HG03442 (cell line): ENCODE results near the gene PINLYP.
"Not testable (repeated sequence)": the region's sequence is repeated elsewhere in the genome, so short reads cannot be mapped to it uniquely, and the experiment has no call there.

Experiments used
- ATAC-seq: cut with Tn5 transposase; IDR thresholded peaks from one replicate; pipeline ENCODE4 v1.9.1; 2021; ENCODE audit warnings: mild to moderate bottlenecking, moderate library complexity; ENCODE audit not compliant: unreplicated experiment

Gene PINLYP

GRCh38 chr19:43600326-43600725, 24.7 kb downstream of the PINLYP start:
- not testable (repeated sequence) for ATAC-seq

DNA sequence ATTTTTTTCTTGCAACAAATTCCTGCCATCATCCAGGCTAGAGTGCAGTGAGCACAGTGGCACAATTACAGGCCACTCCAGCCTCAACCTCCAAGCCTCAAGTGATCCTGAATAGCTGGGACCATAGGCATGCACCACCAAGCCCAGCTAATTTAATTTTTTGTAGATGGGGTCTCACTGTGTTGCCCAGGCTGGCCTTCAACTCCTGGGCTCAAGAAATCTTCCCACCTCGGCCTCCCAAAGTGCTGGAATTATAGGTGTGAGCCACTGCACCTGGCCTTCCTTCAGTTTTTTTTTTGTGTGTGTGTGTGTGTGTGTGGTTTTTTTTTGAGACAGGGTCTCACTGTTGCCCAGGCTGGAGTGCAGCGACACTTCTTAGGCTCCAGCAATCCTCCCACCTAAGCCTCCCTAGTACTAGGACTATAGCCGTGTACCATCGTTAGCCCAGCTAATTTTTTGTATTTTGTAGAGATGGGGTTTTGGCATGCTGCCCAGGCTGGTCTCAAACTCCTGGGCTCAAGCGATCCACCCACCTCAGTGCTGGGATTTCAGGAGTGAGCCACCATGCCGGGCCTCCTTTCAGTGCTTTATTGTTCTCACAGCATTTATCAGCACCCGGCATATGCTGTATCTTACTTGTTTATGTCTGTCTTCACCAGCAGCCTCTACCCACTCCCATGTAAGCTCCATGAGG, 30.4 kb downstream of the PINLYP start:
- ATAC-seq, result no peak

GRCh38 chr19:43606569-43607229, 31.1 kb downstream of the PINLYP start:
- no peak for ATAC-seq

DNA sequence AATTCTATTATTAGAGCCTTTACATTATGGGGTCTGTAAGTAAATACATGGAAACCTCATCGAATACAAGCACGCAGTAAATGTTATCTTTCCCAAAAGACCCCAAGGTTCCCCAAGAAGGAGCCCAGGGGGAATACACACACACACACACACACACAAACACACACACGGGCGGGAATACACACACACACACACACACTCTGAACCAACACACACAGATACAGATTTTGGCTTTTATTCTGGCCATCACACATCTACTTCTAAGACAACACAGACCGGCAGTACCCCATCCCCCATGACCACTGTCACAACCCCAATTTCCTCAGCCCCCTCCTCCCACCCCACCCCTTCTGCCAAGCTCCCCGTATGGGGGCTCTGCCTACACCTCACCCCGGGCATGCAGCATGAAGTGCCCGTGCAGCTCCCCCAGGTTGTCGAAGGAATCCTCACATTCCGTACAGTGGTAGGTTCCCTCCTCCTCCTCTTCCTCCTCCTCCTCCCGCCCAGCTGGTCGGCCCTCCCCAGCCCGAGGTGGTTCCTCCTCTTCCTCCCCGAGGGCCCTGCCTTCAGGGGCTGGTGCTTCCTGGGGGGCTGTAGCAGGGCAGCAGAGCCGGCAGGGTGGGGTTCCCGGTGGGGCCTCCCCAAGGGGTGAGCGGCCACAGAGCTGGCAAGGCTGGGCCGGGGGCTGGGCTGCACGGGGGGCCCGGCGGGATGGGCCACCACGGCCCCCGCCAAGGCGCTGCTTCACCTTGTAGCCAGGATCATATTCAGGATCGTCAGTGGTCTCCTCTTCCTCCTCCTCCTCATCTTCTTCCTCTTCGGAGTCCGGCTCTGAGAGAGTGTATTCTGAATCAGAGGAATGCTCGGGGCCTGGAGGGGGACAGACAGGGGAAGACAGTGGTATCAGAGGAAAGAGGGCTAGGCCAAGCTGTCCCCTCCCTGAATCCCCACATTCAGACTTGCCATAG, 31.9 kb downstream of the PINLYP start:
- ATAC-seq, result no peak

DNA sequence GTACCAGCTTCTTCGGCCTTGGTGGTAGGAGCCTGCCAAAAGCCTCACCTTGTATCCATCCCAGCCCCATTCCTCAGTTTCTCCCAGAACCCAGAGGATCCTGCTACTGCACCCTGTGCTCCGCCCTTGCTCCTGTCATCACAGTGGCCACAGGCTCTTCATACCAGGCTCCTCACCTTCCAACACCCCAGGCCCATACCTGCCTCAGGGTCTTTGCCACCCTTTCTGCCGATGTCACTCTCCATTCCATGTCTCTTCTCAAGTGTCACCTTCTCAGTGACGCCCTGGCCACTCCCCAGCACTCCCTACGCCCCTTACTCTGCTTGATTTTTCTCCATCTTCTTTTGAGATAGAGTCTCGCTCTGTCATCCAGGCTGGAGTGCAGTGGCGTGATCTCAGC, 34.3 kb downstream of the PINLYP start:
- ATAC-seq, result no peak

- no peak for ATAC-seq
These were observed 34.9 kb downstream of the PINLYP start for GRCh38 chr19:43610493-43610892.

DNA sequence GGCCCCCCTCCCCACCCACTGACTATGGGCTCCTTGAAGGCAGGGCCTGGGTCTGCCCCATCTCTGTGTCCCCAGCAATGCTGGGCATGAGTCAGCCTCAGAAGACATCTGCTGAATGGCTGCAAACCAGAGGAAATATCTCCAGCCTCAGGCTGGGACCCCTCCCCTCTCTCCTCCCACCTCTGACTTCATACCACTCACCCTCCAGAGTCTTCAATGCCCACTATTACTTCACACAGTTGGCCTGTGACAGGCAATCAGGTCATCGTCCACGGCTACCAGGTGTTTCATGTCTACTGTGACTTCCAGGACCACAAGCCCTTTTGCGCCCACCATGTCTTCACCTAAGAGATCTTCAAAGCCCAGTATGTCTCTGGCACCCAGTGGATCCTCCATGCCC, 36.2 kb downstream of the PINLYP start, which contains the start of gene SRRM5:
Gene SRRM5, plus strand, starts transcription at position 301 of the 400 bp plus-strand sequence. Its CDS starts 34 bp downstream, at position 335.
- ATAC-seq, result no peak

DNA sequence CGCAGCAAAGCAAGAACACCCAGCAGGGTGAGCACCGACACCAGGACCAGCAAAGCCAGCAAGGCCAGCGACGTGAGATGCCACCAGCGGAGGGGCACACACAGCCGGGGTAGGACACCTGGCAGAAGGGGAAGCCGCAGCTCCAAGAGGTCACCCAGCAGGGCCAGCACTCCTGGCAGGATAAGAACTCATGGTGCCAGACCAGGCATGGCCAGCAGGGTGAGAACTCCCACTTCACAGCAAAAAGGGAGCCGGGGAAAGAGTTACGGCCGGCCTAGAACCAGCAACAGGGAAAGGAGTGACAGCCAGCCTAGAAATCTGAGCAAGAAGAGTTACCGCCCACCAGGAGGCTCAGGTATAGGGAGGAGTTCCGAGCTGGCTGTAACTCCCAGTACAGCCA, 36.8 kb downstream of the PINLYP start:
- no peak for ATAC-seq

- no peak for ATAC-seq
These were observed 40.7 kb downstream of the PINLYP start for GRCh38 chr19:43616306-43616705.

GRCh38 chr19:43616954-43617353, 41.4 kb downstream of the PINLYP start:
- no peak for ATAC-seq

GRCh38 chr19:43618921-43619261, 43.3 kb downstream of the PINLYP start:
- ATAC-seq, result peak; percentile 26

DNA sequence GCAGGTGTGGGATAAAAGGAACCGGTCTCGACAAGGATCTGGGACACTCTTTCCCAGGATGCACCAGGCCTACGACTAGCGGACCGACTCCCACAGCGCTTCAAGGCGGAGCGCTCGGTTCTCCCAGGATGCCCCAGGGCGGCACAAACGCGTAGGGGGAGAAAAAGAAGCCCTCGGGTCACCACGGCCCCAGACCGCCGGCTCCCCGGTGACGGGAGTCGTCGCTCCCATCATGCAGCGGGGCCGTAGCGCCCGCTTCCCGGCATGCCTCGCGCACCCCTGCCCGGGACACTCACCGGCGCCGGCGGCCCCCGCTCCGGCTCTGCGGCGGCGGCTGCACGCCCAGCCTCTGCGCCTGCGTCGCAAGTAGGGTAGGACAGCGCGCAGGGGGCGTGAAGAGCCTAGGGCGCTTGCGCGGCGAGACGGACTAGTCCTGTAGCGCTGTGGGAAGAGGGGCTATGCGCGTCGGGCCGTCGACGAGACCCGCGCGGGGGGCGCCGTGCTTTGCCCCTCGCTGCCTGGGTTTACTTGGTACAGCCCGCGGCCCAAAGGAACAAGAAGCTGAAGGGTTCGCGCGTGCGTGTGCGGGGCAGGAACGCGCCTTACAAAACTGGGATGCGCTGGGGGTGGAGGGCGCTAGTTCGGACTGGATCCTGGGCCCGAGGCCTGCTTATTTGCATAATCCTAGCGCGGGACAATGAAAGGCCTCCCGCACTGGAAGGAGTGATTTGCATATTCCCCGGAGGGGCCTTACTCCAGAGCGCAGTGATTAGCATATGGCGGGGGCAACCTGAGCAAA, 43.9 kb downstream of the PINLYP start, which contains the start of gene ZNF428:
Gene ZNF428, minus strand, starts transcription at position 368 of the 799 bp plus-strand sequence. CDS start 5,325 bp downstream, outside the sequence.
- peak; percentile 81 for ATAC-seq

GRCh38 chr19:43620061-43621001, 44.7 kb downstream of the PINLYP start:
- ATAC-seq, result no peak

DNA sequence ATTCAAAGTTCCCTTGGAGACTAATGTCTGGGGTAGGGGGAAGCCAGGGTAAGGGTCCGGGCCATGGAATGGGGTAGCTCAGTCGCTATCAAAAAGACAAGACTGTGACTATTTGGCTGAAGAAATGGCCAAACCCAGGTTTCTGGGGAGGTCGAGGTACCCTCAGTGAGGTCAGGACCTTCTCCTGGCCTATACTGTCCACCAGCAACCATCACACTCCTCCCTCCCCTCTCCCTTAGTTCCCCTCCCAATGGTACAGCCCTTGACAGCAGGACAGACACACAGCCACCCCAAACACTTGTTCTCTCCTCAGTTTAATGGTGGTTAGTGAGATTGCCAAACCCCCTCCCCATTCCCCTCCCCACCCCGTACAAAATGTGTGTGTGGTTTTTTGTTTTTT, 46.5 kb downstream of the PINLYP start:
- no peak for ATAC-seq

GRCh38 chr19:43622956-43623355, 47.4 kb downstream of the PINLYP start:
- ATAC-seq, result no peak

DNA sequence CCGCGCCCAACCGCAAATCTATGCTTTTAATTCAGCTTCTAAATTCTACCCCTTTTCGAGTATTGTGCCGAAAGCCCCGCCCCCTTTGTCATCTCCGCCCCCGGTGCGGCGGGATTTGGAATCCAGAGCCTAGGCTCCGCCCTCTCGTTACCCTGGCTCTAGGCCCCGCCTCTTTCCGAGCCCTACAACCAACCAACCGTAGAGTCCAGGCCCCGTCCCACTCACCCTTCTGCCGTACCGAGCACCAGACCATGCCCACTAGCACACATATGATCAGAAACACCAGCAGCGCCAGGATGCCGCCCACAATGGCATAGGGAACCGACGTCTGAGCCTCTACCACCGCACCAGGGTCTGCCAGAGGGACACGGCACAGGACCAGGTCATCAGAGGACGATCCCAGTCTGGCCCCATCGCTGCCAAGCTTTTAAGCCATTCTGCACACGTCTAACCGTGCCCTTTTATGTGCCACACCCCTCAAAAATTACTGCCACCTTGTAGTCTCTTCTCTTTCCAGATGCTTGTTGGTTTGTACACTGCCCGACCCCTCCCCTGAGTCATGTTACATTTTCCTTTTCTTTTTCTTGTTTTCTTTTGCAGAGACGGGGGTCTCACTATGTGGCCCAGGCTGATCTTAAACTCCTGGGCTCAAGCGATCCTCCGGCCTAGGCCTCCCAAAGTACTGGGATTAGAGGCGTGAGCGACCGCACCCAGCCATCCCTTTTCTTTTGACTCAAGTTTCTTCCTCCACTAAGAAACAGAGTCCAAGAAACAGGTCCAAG, 48.5 kb downstream of the PINLYP start:
- no peak for ATAC-seq

DNA sequence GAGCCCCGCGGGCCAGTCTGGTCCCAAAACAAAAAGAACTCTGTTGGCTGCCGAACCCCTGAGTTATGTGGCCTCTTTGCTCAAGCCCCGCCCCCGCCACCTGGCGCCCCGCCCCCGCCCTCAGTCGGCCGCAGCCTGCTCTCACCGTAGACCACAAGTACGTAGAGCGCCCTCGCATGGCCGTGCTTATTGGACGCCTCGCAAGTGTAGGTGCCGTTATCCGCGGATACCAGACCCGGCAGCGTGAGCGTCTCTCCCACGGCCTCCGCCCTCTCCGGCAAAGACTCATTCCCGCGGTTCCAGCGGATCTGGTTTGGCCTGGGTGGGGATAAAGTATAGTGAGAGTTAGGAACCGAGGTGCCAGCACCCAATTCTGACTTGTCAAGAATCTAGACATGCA, 49.3 kb downstream of the PINLYP start:
- no peak for ATAC-seq

GRCh38 chr19:43625918-43626579, 50.4 kb downstream of the PINLYP start:
- ATAC-seq, result no peak
